NCI-H460 (cell line): ENCODE measurements around the gene IBA57. TPM values are rescaled to one million over a fixed set of nuclear protein-coding genes. Genes with fewer than 3 reads are reported as not detected.
"Not testable (repeated sequence)": the region's sequence is repeated elsewhere in the genome, so short reads cannot be mapped to it uniquely, and the experiment has no call there.

Source experiments
- DNase-seq: peaks from one replicate; pipeline ENCODE4 v3.0.0-alpha.2; 2016; ENCODE audit warnings: low read depth; ENCODE audit errors: extremely low read depth
- total RNA-seq: library from RNA; depleted of rRNA; stranded (reverse); fragments of >200 nt; shearing (Covaris generic); gene quantifications from 2 replicates; pipeline ENCODE4 v1.2.3, GENCODE V29; 2014

The IBA57 gene
- total RNA-seq, 1 experiment from 2014 or later: 3.7 TPM

DNA sequence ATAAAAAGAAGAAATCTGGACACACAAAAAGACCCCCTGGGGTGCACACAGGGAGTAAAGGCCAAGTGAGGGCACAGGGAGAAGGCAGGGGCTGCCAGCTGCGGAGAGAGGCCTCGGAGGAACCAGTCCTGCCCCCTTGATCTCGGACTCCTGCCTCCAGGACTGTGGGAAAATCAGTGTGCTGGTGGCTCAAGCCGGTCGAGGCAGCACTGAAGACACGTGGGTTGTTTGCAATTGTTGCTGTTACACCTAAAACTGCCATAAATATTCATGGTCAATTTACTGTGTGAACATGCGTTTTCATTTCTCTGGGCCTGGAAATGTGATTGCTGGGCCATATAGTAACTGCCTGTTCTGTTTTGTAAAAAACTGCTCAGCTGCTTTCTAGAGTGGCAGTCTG lies 18.5 kb downstream of the IBA57 start:
- no peak for DNase-seq

- DNase-seq: no peak
These were observed 20.0 kb downstream of the IBA57 start for GRCh38 chr1:228185641-228185965.

DNA sequence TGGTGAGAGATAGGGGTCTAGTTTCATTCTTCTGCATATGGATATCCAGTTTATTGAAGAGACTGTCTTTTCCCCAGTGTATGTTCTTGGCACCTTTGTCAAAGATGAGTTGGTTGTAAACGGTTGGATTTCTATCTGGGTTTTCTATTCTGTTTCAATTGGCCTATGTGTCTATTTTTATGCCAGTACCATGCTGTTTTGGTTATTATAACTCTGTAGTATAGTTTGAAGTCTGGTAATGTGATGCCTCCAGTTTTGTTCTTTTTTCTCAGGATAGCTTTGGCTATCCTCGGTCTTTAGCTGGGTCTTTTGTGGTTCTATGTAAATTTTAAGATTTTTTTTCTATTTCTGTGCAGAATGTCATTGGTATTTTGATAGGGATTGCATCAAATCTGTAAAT lies 22.6 kb downstream of the IBA57 start:
- DNase-seq: not testable (repeated sequence)

DNA sequence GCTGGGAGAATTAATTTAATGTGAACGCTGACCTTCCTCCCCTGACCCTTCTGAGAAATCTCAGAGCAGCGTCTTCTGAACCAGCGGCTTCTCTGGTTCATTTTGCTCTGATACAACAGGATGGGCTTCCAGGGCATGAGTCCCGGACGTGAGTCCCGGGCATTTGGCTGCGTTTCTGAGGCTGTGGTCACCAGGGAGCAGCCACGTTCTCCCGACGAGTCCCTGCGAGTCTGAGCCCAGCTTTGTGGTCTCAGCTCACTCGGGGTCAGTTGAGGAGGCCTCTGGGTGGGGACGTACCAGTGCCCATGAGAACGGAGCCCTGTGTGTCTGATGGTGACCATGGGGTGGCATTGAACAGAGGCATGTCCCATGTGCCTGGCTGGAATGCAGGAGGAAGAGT lies 24.6 kb downstream of the IBA57 start:
- no peak for DNase-seq

DNA sequence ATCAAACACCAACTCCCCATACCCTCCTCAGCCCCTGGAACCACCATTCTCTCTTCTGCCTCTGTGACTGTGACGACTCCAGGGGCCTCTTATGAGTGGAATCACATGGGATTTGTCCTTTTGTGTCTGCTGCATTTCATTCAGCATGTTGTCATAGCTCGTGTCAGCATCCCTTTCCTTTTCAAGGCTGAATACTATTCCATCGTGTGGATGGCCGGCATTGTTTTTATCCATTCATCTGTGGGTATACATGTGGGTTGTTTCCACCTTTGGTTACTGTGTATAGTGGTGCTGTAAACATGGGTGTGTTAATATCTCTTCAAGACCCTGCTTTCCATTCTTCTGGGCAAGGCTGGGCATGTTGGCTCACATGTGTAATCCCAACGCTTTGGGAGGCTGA lies 25.2 kb downstream of the IBA57 start:
- no peak for DNase-seq

GRCh38 chr1:228194436-228194835 lies 28.8 kb downstream of the IBA57 start:
- DNase-seq: no peak

- no peak for DNase-seq
These were observed 29.6 kb downstream of the IBA57 start for GRCh38 chr1:228194921-228195812.

DNA sequence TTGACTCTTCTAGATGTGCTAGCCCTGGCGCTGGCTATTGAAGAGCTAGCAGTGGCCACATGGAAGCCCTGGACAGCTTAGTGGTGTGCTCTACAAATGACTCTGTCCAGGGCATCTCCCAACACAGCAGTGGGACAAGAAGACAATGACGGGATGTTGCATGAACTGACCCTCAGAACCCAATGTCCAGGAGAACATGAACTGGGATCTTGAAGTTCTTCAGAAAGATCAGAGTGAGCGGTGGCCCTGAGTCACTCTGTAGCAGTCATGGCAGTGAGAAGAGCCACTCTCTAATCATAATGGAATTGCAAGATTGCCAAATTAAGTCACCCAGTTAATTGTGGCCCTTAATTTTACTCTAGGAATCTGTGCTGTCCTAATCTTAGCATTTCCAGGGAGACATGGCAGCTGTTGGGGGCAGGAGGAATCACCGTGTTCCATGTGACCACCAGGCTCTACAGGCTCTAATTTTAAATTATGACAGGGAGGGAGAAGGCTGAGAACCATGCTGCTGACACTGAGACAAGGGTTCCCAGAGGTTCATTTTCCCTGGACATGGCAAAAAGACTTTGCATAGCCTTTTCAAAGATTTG lies 32.0 kb downstream of the IBA57 start:
- DNase-seq: no peak

- no peak for DNase-seq
These were observed 33.5 kb downstream of the IBA57 start for GRCh38 chr1:228198977-228199590.

DNA sequence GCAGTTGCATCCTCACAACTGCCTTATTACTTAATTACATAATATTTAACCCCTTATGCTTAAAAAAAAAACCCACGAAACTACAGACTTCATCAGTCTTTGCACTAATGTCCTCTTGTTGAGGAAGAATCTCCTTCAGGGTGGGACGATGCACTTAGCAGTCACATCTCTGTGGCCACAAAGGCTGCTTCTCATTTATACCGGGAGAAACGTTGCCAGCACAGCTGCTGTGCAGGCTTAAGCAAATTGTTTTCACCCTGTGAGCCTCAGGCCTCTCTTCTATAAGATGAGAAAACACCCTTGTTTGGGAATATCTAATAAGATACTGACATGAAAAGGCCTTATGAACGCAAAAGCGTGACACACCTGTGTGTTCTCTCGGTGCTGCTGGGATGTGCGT lies 39.4 kb downstream of the IBA57 start:
- DNase-seq: no peak

- DNase-seq: no peak
These were observed 40.2 kb downstream of the IBA57 start for GRCh38 chr1:228205526-228206436.

DNA sequence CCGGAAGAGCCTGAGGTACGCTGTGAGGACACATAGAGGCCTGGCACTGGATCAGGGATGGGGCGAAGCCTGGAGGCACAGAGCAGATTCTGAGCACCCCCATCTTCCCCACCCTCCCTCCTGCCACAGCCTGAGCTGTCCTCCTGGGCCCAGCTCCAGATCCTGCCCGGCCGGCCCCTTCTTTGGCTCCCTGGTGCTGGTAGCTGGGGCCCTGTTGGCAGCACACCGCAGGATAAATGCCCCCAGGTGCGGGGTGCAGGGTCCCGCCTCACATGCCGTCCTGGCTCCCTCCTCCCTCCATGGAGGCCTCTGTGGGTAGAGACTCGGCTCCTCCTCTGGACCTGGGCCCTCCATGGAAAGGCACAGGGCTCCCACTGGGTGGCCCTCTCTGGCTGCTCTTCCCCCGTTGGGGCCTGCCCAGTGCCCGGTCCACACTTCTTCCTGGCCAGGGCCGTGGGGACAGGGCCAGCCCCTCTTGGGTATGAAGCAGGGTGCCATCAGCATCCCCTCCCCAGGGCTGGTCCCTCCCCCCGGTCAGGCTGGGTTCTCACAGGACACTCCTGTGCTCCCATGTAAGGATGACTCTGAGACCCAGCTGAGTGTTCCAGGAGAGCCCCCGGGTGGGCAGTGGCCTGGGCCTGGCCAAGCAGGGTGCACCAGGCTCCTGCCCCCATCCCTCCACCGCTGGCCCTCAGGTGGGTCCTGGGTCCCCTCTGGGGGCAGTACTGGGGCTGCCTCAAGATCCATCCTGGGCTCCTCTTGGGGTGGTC lies 41.2 kb downstream of the IBA57 start:
- no peak for DNase-seq

GRCh38 chr1:228207381-228207810 lies 41.8 kb downstream of the IBA57 start:
- no peak for DNase-seq

- no peak for DNase-seq
These were observed 42.5 kb downstream of the IBA57 start, which contains the start of gene OBSCN for GRCh38 chr1:228207851-228208821. Gene OBSCN, plus strand, starts transcription at chr1:228208044. Its CDS starts 3,740 bp downstream, at chr1:228211784.

DNA sequence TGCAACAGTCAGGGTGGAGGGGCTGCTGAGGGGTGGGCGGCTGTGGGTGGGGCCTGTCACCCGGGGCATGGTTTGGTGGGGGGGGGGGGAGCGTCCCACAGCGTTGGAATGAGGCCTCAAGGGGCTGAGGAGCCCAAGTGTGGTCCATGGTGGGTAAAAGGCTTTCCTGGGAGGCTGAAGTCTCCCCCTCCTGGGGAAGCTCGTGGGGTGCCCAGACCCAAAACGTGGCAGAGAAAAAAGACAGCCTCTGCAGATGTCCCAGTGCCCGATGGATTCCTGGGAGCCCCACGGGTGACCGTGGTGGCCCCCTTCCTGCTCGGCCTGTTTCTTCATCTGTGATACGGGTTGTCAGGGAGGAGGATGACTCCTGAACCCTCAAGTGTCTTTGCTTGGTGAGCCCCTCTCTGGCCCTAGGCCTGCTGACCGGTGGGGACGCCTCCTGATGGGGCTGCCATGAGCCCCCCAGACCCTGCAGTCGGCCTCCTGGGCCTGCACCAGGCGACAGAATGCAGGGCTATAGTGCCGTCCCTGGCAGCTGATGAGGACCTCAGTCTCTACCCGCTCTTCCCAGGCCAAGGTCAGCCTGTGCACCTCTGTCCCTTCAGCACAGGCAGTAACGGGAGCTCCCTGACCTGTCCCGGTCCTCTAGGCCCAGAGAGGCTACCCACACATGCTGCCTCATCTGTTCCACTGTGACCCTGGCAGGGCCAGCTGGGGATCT lies 43.4 kb downstream of the IBA57 start:
- no peak for DNase-seq

DNA sequence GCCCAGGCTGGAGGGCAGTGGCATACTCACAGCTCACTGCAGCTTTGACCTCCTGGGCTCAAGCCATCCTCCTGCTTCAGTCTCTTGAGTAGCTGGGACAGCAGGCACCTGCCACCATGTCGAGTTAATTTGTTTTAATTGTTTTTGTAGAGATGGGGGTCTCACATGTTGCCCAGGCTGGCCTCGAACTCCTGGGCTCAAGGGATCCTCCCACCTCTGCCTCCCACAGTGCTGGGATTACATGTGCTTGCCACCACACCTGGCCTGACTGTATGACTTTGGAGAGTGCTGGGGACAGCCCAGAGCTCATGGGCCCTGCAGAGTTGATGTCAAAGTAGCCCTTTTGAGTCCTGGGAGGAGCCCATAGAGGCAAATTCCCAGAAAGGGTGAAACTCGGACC lies 44.1 kb downstream of the IBA57 start:
- DNase-seq: no peak

- DNase-seq: peak; percentile 63
These were observed 44.6 kb downstream of the IBA57 start for GRCh38 chr1:228210076-228210651.
